Neural cell (in vitro differentiated cells): Measurements from ENCODE around the gene HACL1. TPM values are rescaled to one million over a fixed set of nuclear protein-coding genes. Genes with fewer than 3 reads are reported as not detected.

Experiments
- H2AFZ ChIP-seq: fragments of 200-600, 300-800 bp; sonication (generic), shearing (Covaris generic); 2 replicates; pipeline ENCODE4 v1.6.0; 2014; ENCODE audit warnings: low read depth, mild to moderate bottlenecking, antibody characterized with exemption, low read length, moderate library complexity
- H3F3A ChIP-seq: fragments of 200-600 bp; shearing (Covaris generic); 2 replicates; pipeline ENCODE4 v1.6.1; 2016; ENCODE audit warnings: mild to moderate bottlenecking, moderate library complexity, mixed read lengths, antibody characterized with exemption, low read length; ENCODE audit not compliant: insufficient read depth, poor library complexity, severe bottlenecking
- H3K27ac ChIP-seq: fragments of 200-600, 300-800 bp; sonication (generic), shearing (Covaris generic); 2 replicates; pipeline ENCODE4 v1.5.1; 2014; ENCODE audit warnings: mild to moderate bottlenecking, low read length, moderate library complexity
- H3K27me3 ChIP-seq: fragments of 300-800, 200-600 bp; sonication (generic), shearing (Covaris generic); 2 replicates; pipeline ENCODE4 v1.6.0; 2014; ENCODE audit warnings: mild to moderate bottlenecking, low read depth, low read length, moderate library complexity; ENCODE audit not compliant: insufficient read depth
- H3K36me3 ChIP-seq: fragments of 300-800, 200-600 bp; sonication (generic), shearing (Covaris generic); 2 replicates; pipeline ENCODE4 v1.5.1; 2014; ENCODE audit warnings: mild to moderate bottlenecking, antibody characterized with exemption, low read length, moderate library complexity; ENCODE audit not compliant: insufficient read depth
- H3K4me2 ChIP-seq: fragments of 300-800, 200-600 bp; sonication (generic), shearing (Covaris generic); 2 replicates; pipeline ENCODE4 v1.6.0; 2014; ENCODE audit warnings: mild to moderate bottlenecking, low read length
- H3K4me3 ChIP-seq: fragments of 300-800, 200-600 bp; sonication (generic), shearing (Covaris generic); 2 replicates; pipeline ENCODE4 v1.5.1; 2014; ENCODE audit warnings: mild to moderate bottlenecking, low read length, moderate library complexity
- H3K79me2 ChIP-seq: fragments of 200-600 bp; shearing (Covaris generic); replicated peaks from 2 replicates; pipeline ENCODE4 v1.6.0; 2014; ENCODE audit warnings: mild to moderate bottlenecking, low read length, moderate library complexity; ENCODE audit not compliant: insufficient read depth
- H3K9ac ChIP-seq: fragments of 300-800, 200-600 bp; sonication (generic), shearing (Covaris generic); 2 replicates; pipeline ENCODE4 v1.6.1; 2016; ENCODE audit warnings: mild to moderate bottlenecking, low read length, mixed read lengths
- H3K9me2 ChIP-seq: fragments of 200-600 bp; shearing (Covaris generic); 2 replicates; pipeline ENCODE4 v1.6.1; 2016; ENCODE audit warnings: mild to moderate bottlenecking, low read length, mixed read lengths; ENCODE audit not compliant: insufficient read depth
- H3K9me3 ChIP-seq: fragments of 200-600, 300-800 bp; sonication (generic), shearing (Covaris generic); 2 replicates; pipeline ENCODE4 v1.6.1; 2016; ENCODE audit warnings: mild to moderate bottlenecking, mixed run types, low read length, moderate library complexity, mixed read lengths
- H4K20me1 ChIP-seq: fragments of 200-600 bp; shearing (Covaris generic); 2 replicates; pipeline ENCODE4 v1.6.1; 2016; ENCODE audit warnings: mild to moderate bottlenecking, mixed run types; ENCODE audit not compliant: insufficient read depth
- CTCF ChIP-seq: fragments of 450-650 bp; IDR thresholded peaks from 2 replicates; pipeline ENCODE4 v1.5.1; 2014; ENCODE audit warnings: antibody characterized with exemption, mild to moderate bottlenecking, moderate library complexity; ENCODE audit not compliant: poor library complexity, severe bottlenecking
- EP300 ChIP-seq: fragments of 450-650 bp; conservative IDR thresholded peaks from 2 replicates; pipeline ENCODE4 v1.6.1; 2014; ENCODE audit warnings: antibody characterized with exemption, mild to moderate bottlenecking, moderate library complexity; ENCODE audit not compliant: poor library complexity, severe bottlenecking
- EZH2 ChIP-seq: fragments of 200-600, 300-800 bp; shearing (Covaris generic), sonication (generic); IDR thresholded peaks from 2 replicates; pipeline ENCODE4 v1.6.1; 2014; ENCODE audit warnings: antibody characterized with exemption, low read length, borderline replicate concordance, mild to moderate bottlenecking; ENCODE audit not compliant: insufficient read depth, poor library complexity, severe bottlenecking
- MXI1 ChIP-seq: fragments of 450-650 bp; conservative IDR thresholded peaks from 2 replicates; pipeline ENCODE4 v1.6.1; 2014; ENCODE audit warnings: antibody characterized with exemption, mild to moderate bottlenecking; ENCODE audit not compliant: poor library complexity, severe bottlenecking
- POLR2AphosphoS5 ChIP-seq: IDR thresholded peaks from 2 replicates; pipeline ENCODE4 v1.6.1; 2012
- RAD21 ChIP-seq: fragments of 450-650 bp; conservative IDR thresholded peaks from 2 replicates; pipeline ENCODE4 v1.6.1; 2014; ENCODE audit warnings: antibody characterized with exemption, mild to moderate bottlenecking, moderate library complexity
- REST ChIP-seq: IDR thresholded peaks from 2 replicates; pipeline ENCODE4 v1.6.1; 2012; ENCODE audit warnings: borderline replicate concordance
- SMC3 ChIP-seq: fragments of 450-650 bp; conservative IDR thresholded peaks from 2 replicates; pipeline ENCODE4 v1.6.1; 2014; ENCODE audit warnings: antibody characterized with exemption, mild to moderate bottlenecking, moderate library complexity; ENCODE audit not compliant: poor library complexity
- TAF1 ChIP-seq: IDR thresholded peaks from 2 replicates; pipeline ENCODE4 v1.6.1; 2012; ENCODE audit warnings: low read depth
- polyA plus RNA-seq: library from polyadenylated mRNA; depleted of rRNA; stranded (reverse); fragments of >200 nt; gene quantifications from 2 replicates; pipeline ENCODE4 v1.2.3, GENCODE V29; 2014

The HACL1 gene
- polyA plus RNA-seq, 1 donor from 2014 or later: 26.0 TPM

- no peaks in the 10 kb centered on the region for H3K9me3 ChIP-seq
- TF ChIP-seq CTCF: no peak
- no peak for TF ChIP-seq EP300
- H3K4me3 ChIP-seq: no peak overlapping the region
- H4K20me1 ChIP-seq: no peaks in the 10 kb centered on the region
- no peaks in the 10 kb centered on the region for H3F3A ChIP-seq
- no peak overlapping the region for H3K9ac ChIP-seq
- no peaks in the 10 kb centered on the region for H3K36me3 ChIP-seq
- no peak overlapping the region for H3K4me2 ChIP-seq
- H3K9me2 ChIP-seq: no peaks in the 10 kb centered on the region
- H3K79me2 ChIP-seq: no peaks in the 10 kb centered on the region
- no peak overlapping the region for H2AFZ ChIP-seq
- no peaks in the 10 kb centered on the region for H3K27me3 ChIP-seq
- H3K27ac ChIP-seq: no peak overlapping the region
These were observed 43.9 kb upstream of the HACL1 start for GRCh38 chr3:15645246-15645645.

GRCh38 chr3:15638891-15639262 lies 37.5 kb upstream of the HACL1 start:
- Histone ChIP-seq H3K79me2 (no peaks in the 10 kb centered on the region), H2AFZ (no peak overlapping the region), H3K9ac (no peak overlapping the region), H3F3A (no peaks in the 10 kb centered on the region), H4K20me1 (no peaks in the 10 kb centered on the region), H3K36me3 (no peaks in the 10 kb centered on the region), H3K4me3 (no peak overlapping the region), H3K4me2 (no peak overlapping the region), H3K27me3 (no peaks in the 10 kb centered on the region), H3K9me3 (no peaks in the 10 kb centered on the region), H3K27ac (no peak overlapping the region), H3K9me2 (no peaks in the 10 kb centered on the region)
- TF ChIP-seq EP300 (no peak), POLR2AphosphoS5 (no peak), CTCF (no peak), TAF1 (no peak), REST (no peak), SMC3 (no peak), MXI1 (no peak), RAD21 (no peak), EZH2 (no peak)
